K562 (cell line): ENCODE measurements around the gene ASCC2. TPM values are rescaled to one million over a fixed set of nuclear protein-coding genes. Genes with fewer than 3 reads are reported as not detected.

Experiments used
- ATAC-seq: fragments of 200-7000 bp; cut with Tn5 transposase; 3 replicates; pipeline ENCODE4 v1.9.1; 2020; ENCODE audit warnings: moderate library complexity
- BruUV-seq: library from RNA; stranded (reverse); fragments of 400-500 nt; replicated peaks from 2 replicates; lab custom pipeline; 2021; lab: Mats Ljungman, UMichigan
- CTCF ChIA-PET: fragments of 300-600 bp; formaldehyde crosslinking; extraction: SDS; loops from one replicate; lab custom pipeline; 2021; ENCODE audit warnings: low intra/inter-chr PET ratio; lab: Yijun Ruan, JAX
- POLR2A ChIA-PET: fragments of 300-600, 350-650 bp; sonication (Branson Sonifier 250); formaldehyde crosslinking; extraction: SDS; loops from one replicate; lab custom pipeline; 2021; ENCODE audit warnings: antibody characterized with exemption, inconsistent platforms; lab: Yijun Ruan, JAX
- DNase-seq, 4 experiments: peaks; one replicate each; pipeline versions ENCODE4 v3.0.0 to v3.0.0-alpha.2; 2011 to 2018; ENCODE audit warnings: low spot score in 3 of 4, mixed read lengths in 3 of 4; ENCODE audit errors: extremely low read depth in 1 of 4
- FAIRE-seq: peaks from 2 replicates; lab custom pipeline; 2011; peaks lifted over from hg19 to GRCh38; lab: Jason Lieb, UNC
- H2AFZ ChIP-seq: 2 replicates; pipeline ENCODE4 v1.6.0; 2011; ENCODE audit warnings: low read depth, low read length, control low read depth, inconsistent platforms
- H3K27ac ChIP-seq: fragments of 200-600 bp; 3 replicates; pipeline ENCODE4 v1.8.0; 2011; ENCODE audit warnings: low read depth, mild to moderate bottlenecking, control low read depth, inconsistent platforms, low read length, moderate library complexity, mixed read lengths; ENCODE audit errors: extremely low read depth
- H3K27me3 ChIP-seq, 2 experiments: fragments of 300-600 bp in 1 of 2; 2 replicates in 1 of 2; 3 replicates in 1 of 2; pipeline versions ENCODE4 v1.6.0 to v1.8.0; 2011; ENCODE audit warnings: inconsistent platforms in 2 of 2, low read length in 2 of 2, mild to moderate bottlenecking in 1 of 2, mixed read lengths in 1 of 2, moderate library complexity in 1 of 2; ENCODE audit not compliant: control insufficient read depth in 2 of 2, insufficient read depth in 2 of 2
- H3K36me3 ChIP-seq: fragments of 300-600 bp; 3 replicates; pipeline ENCODE4 v1.8.0; 2011; ENCODE audit warnings: mild to moderate bottlenecking, low read length, inconsistent platforms; ENCODE audit not compliant: control insufficient read depth, insufficient read depth
- H3K4me1 ChIP-seq, 2 experiments: fragments of 200-600 bp in 1 of 2; replicated peaks in 1 of 2; 2 replicates in 1 of 2; 3 replicates in 1 of 2; pipeline versions ENCODE4 v1.5.1 to v1.8.0; 2011; ENCODE audit warnings: inconsistent platforms in 2 of 2, low read length in 2 of 2, mild to moderate bottlenecking in 1 of 2, mixed read lengths in 1 of 2, moderate library complexity in 1 of 2; ENCODE audit not compliant: control insufficient read depth in 2 of 2, insufficient read depth in 2 of 2
- H3K4me2 ChIP-seq: 2 replicates; pipeline ENCODE4 v1.6.1; 2011; ENCODE audit warnings: low read length, control low read depth, inconsistent platforms, mixed read lengths; ENCODE audit not compliant: insufficient read depth
- H3K4me3 ChIP-seq: fragments of 200-600 bp; sonication (generic), shearing (Covaris generic); 2 replicates; pipeline ENCODE4 v1.5.1; 2016; ENCODE audit warnings: control low read depth, inconsistent platforms
- H3K79me2 ChIP-seq: fragments of 200-600 bp; 3 replicates; pipeline ENCODE4 v1.8.0; 2011; ENCODE audit warnings: low read length, inconsistent platforms; ENCODE audit not compliant: control insufficient read depth, insufficient read depth
- H3K9ac ChIP-seq, 2 experiments: 2 replicates each; pipeline versions ENCODE4 v1.6.0 to v1.6.1; 2011; ENCODE audit warnings: low read depth in 2 of 2, low read length in 2 of 2, control low read depth in 1 of 2, inconsistent platforms in 1 of 2, mild to moderate bottlenecking in 1 of 2, mixed read lengths in 1 of 2; ENCODE audit not compliant: insufficient read depth in 1 of 2
- H3K9me1 ChIP-seq: one replicate; pipeline ENCODE4 v1.6.0; 2011; ENCODE audit warnings: inconsistent platforms, mild to moderate bottlenecking, low read length, moderate library complexity; ENCODE audit not compliant: control insufficient read depth, insufficient read depth
- H3K9me3 ChIP-seq: replicated peaks from 2 replicates; pipeline ENCODE4 v1.5.1; 2011; ENCODE audit warnings: low read depth, low read length, inconsistent platforms; ENCODE audit not compliant: control insufficient read depth, insufficient read depth
- H4K20me1 ChIP-seq: replicated peaks from 2 replicates; pipeline ENCODE4 v1.6.1; 2011; ENCODE audit warnings: low read length, inconsistent platforms, mixed read lengths; ENCODE audit not compliant: control insufficient read depth, insufficient read depth
- ADNP ChIP-seq: fragments of 200-800 bp; sonication (Bioruptor generic); IDR thresholded peaks from 2 replicates; pipeline ENCODE4 v1.6.1; 2016; ENCODE audit warnings: missing genetic modification characterization, missing compliant biosample characterization
- BACH1 ChIP-seq: fragments of 200-800 bp; sonication (Bioruptor generic); IDR thresholded peaks from 2 replicates; pipeline ENCODE4 v1.6.1; 2016; ENCODE audit warnings: missing genetic modification characterization, missing compliant biosample characterization
- GTF2F1 ChIP-seq: IDR thresholded peaks from 2 replicates; pipeline ENCODE4 v1.6.1; 2011; ENCODE audit warnings: low read depth, low read length, improper control_type of control experiment
- HMG20B ChIP-seq: fragments of 250-450 bp; sonication (Bioruptor Pico); IDR thresholded peaks from 2 replicates; pipeline ENCODE4 v1.5.0; 2021; ENCODE audit warnings: mild to moderate bottlenecking
- MAZ ChIP-seq, 2 experiments: fragments of 450-650 bp in 1 of 2; sonication (generic) in 1 of 2; formaldehyde crosslinking; IDR thresholded peaks in 1 of 2; conservative IDR thresholded peaks in 1 of 2; 2 replicates each; pipeline versions ENCODE4 v1.4.0 to v1.5.0; 2020; ENCODE audit warnings: mild to moderate bottlenecking in 1 of 2, missing genetic modification reagents in 1 of 2
- MECOM ChIP-seq: fragments of 250-450 bp; sonication (Bioruptor Pico); IDR thresholded peaks from 2 replicates; pipeline ENCODE4 v1.8.0; 2022; ENCODE audit warnings: inconsistent platforms
- PKNOX1 ChIP-seq: fragments of 450-650 bp; IDR thresholded peaks from 2 replicates; pipeline ENCODE4 v1.6.1; 2016
- ZNF24 ChIP-seq: fragments of 450-650 bp; IDR thresholded peaks from 2 replicates; pipeline ENCODE4 v1.6.1; 2016
- ZNF77 ChIP-seq: fragments of 250-450 bp; sonication (Bioruptor Pico); IDR thresholded peaks from 2 replicates; pipeline ENCODE4 v1.5.0; 2020
- ZNF778 ChIP-seq: fragments of 450-650 bp; formaldehyde crosslinking; IDR thresholded peaks from 2 replicates; pipeline ENCODE4 v1.4.0; 2020; ENCODE audit warnings: mild to moderate bottlenecking, moderate library complexity
- WGBS: fragments of 100-300 bp; shearing (Covaris generic); methylation state at CpG from one replicate; pipeline ENCODE4 v1.1.6; 2016; ENCODE audit warnings: low coverage, mixed read lengths; ENCODE audit not compliant: insufficient coverage; ENCODE audit errors: missing lambda C conversion rate; 5-methylcytosine and 5-hydroxymethylcytosine counted together
- in situ Hi-C: fragments of 300-500 bp; cut with MboI; formaldehyde crosslinking; loops from 4 replicates; pipeline ENCODE4 v1.15.0; 2018; ENCODE audit warnings: inconsistent platforms, mixed read lengths
- intact Hi-C: fragments of 100-400 bp; cut with micrococcal nuclease; formaldehyde crosslinking; loops from 2 replicates; pipeline ENCODE4 v1.14.2; 2022
- polyA plus RNA-seq, 8 experiments: library from polyadenylated mRNA; depleted of rRNA in 4 of 8; stranded (reverse) in 5 of 8; unstranded in 3 of 8; fragments of >200 nt; fragmentation: Nextera tagmentation in 2 of 8; fragmentation: Illumina TruSeq in 1 of 8; extraction: Ambion mirVana in 2 of 8; extraction: Trizol in 1 of 8; gene quantifications; 2 replicates each; pipeline versions ENCODE4 v1.2.1 to v1.2.3, GENCODE V29; 2011 to 2014; ENCODE audit warnings: inconsistent platforms in 1 of 8, missing spikeins in 1 of 8
- total RNA-seq, 7 experiments: library from RNA; depleted of rRNA in 6 of 7; stranded (reverse); fragments of >200 nt in 6 of 7; fragmentation: Illumina TruSeq in 2 of 7; extraction: Trizol in 2 of 7; gene quantifications; 2 replicates each; pipeline versions ENCODE4 v1.2.1 to v1.2.3, GENCODE V29; 2011 to 2021; ENCODE audit warnings: low replicate concordance in 1 of 7
- TF ChIP-seq, protein P1 (sequence below): fragments of 250-450 bp; sonication (Bioruptor Pico); IDR thresholded peaks from 2 replicates; pipeline ENCODE4 v1.5.0; 2021; ENCODE audit warnings: mild to moderate bottlenecking, borderline replicate concordance

Gene ASCC2
- total and polyA plus RNA-seq, 9 of the 15 experiments (the other 6 are each of a cell fraction or from before 2014, with no cell fraction given) = 4.0 to 46.7 (median 26.8) TPM

DNA sequence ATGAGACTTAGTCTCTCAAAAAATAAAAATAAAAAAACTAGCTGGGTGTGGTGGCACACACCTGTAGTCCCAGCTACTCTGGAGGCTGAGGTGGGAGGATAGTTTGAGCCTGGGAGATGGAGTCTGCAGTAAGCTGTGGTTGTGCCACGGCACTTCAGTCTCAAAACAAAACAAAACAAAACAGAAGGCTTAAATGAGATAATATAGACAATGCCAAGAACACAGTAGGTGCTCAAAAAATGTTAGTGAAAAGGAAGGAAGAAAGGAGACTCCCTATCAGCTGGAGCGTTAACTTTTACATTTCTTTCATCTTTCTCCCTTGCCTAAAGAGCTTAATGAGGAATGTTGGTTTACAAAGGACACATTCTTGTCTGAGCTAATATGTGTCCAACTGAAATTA lies 4.1 kb upstream of the ASCC2 start:
- intact Hi-C loops = no loop called here
- no peaks in the 10 kb centered on the region; the same call in 1 of the 2 replicates for H3K9me3 ChIP-seq
- no peak overlapping the region for H3K9ac ChIP-seq
- H3K36me3 ChIP-seq = no peaks in the 10 kb centered on the region
- in situ Hi-C loops = no loop called here
- no peak overlapping the region for H3K27ac ChIP-seq
- H3K4me3 ChIP-seq = no peak overlapping the region
- ChIA-PET CTCF (no interaction called here), POLR2A (no interaction called here)
- FAIRE-seq (no peak), DNase-seq (no peak), ATAC-seq (no peak)
- H3K9me1 ChIP-seq = no peaks in the 10 kb centered on the region
- H2AFZ ChIP-seq = no peak overlapping the region
- BruUV-seq = no TSS peak
- no peaks in the 10 kb centered on the region for H3K27me3 ChIP-seq
- no peaks in the 10 kb centered on the region for H4K20me1 ChIP-seq
- H3K4me2 ChIP-seq = no peak overlapping the region
- peaks cover 9% of the 10 kb centered on the region for H3K79me2 ChIP-seq
- H3K4me1 ChIP-seq = peaks cover 6 to 18% of the 10 kb centered on the region in 2 experiments; a peak in 4 of 5 replicates
- WGBS = 90% methylated on average over 1 of the region's 2 CpGs
- TF ChIP-seq ZNF77 (no peak), PKNOX1 (no peak), ADNP (peak; percentile 45; the same call in 1 of the 2 replicates), BACH1 (tag) (no peak)

DNA sequence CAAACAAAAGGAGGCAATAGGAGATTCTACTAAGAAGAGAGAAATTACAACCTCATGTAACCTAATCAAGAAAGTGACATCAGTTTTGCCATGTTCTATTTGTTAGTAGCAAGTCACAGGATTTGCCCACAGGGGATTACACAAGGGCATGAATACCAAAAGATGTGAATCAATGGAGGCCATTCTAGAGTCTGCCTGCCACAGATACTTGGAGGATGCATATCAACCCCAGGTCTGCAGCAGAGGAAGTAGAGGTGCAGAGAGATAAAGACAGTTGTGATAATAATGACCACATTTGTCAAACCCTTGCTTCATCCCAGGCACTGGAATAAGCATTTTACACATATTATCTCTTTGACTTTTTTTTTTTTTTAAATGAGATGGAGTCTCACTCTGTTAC lies 2.4 kb upstream of the ASCC2 start:
- H3K9ac ChIP-seq = no peak overlapping the region
- ChIA-PET CTCF (interaction anchor here (0.6 kb wide), 1 partner anchor 11 kb away, joined by 3 read pairs; no protein-coding TSS in a partner anchor), POLR2A (interaction anchor here (0.6 to 0.7 kb wide), 2 partner anchors 10 to 38 kb away, joined by 3 read pairs; no protein-coding TSS in a partner anchor)
- H3K4me3 ChIP-seq = no peak overlapping the region
- BruUV-seq = no TSS peak
- FAIRE-seq (peak; percentile 6), ATAC-seq (peak; percentile 9; the same call in 1 of the 3 replicates), DNase-seq (peak in 2 of 4 experiments; percentile 45 to 61)
- H3K79me2 ChIP-seq = peaks cover 17% of the 10 kb centered on the region
- H3K9me3 ChIP-seq = no peaks in the 10 kb centered on the region; the same call in 1 of the 2 replicates
- H3K4me2 ChIP-seq = no peak overlapping the region; the same call in 1 of the 2 replicates
- no peak overlapping the region for H2AFZ ChIP-seq
- peaks cover 10 to 18% of the 10 kb centered on the region in 2 experiments; a peak in 4 of 5 replicates for H3K4me1 ChIP-seq
- H3K27me3 ChIP-seq = no peaks in the 10 kb centered on the region
- in situ Hi-C loops = no loop called here
- intact Hi-C loops = no loop called here
- H3K27ac ChIP-seq = no peak overlapping the region
- H3K36me3 ChIP-seq = peaks cover 5% of the 10 kb centered on the region; the same call in 1 of the 3 replicates
- no peaks in the 10 kb centered on the region for H4K20me1 ChIP-seq
- H3K9me1 ChIP-seq = no peaks in the 10 kb centered on the region
- TF ChIP-seq, protein P1, sequence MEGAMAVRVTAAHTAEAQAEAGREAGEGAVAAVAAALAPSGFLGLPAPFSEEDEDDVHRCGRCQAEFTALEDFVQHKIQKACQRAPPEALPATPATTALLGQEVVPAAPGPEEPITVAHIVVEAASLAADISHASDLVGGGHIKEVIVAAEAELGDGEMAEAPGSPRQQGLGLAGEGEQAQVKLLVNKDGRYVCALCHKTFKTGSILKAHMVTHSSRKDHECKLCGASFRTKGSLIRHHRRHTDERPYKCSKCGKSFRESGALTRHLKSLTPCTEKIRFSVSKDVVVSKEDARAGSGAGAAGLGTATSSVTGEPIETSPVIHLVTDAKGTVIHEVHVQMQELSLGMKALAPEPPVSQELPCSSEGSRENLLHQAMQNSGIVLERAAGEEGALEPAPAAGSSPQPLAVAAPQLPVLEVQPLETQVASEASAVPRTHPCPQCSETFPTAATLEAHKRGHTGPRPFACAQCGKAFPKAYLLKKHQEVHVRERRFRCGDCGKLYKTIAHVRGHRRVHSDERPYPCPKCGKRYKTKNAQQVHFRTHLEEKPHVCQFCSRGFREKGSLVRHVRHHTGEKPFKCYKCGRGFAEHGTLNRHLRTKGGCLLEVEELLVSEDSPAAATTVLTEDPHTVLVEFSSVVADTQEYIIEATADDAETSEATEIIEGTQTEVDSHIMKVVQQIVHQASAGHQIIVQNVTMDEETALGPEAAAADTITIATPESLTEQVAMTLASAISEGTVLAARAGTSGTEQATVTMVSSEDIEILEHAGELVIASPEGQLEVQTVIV (CRISPR knock-in tag) = no peak
- TF ChIP-seq GTF2F1 (no peak), ZNF24 (no peak), MAZ (CRISPR knock-in tag; conservative IDR thresholded peaks at IDR 0.05 in 1 of 2, IDR thresholded peaks at IDR 0.05 in 1 of 2) (no peak), MECOM (CRISPR knock-in tag) (peak; percentile 45), HMG20B (CRISPR knock-in tag) (no peak), ZNF778 (CRISPR knock-in tag) (no peak)
